GM18502 (cell line): ENCODE data around the gene CABP4.
A peak's percentile ranks its signal among the peaks of the same experiment; 100 is the strongest.
"Not testable (repeated sequence)": the region's sequence is repeated elsewhere in the genome, so short reads cannot be mapped to it uniquely, and the experiment has no call there.

Experiments
- ATAC-seq: cut with Tn5 transposase; IDR thresholded peaks from one replicate; pipeline ENCODE4 v1.9.1; 2021; ENCODE audit warnings: mild to moderate bottlenecking; ENCODE audit not compliant: unreplicated experiment, poor library complexity

The CABP4 gene

DNA sequence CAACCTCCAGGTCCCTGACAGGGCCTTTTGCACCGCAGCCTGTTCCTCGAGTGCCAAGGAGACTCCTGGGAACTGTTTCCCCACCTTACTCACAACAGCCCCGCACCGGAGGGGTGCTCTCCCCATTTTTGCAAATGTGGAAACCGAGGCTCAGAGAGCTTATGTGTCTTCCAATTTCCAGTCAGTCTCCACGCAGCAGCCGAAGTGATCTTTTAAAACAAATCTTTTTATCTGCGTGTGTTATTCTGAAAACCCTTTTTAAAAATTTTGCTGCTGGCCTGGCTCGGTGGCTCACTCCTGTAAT lies 14.3 kb downstream of the CABP4 start:
- no peak for ATAC-seq

DNA sequence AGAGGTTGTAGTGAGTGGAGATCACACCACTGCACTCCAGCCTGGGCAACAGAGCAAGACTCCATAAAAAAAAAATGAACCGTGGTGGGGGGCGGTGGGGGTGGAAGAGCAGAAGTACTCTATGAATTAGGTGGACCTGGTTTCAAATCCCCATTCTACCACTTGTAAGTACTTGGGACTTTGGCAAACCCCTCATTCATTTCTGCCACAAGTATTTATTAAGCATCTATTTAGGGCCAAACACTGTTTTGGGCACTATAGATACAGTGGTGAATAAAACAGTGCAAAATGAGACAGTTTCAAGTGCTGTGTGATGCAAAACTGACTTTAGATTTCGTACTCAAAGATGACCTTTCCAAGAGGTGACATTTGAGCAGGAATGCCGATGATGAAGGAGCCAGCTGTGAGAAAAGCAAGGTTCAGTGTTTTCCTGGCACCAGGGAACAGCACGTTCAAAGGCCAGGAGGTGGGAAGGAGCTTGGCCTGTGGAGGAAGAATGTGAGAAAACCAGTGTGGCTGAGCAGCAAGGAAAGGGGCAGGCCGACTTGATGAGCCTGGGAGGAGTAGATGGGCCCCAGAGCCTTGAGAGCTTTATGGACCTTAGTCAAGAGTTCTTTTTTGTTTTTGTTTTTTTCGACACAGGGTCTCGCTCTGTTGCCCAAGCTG lies 15.3 kb downstream of the CABP4 start:
- ATAC-seq: no peak

DNA sequence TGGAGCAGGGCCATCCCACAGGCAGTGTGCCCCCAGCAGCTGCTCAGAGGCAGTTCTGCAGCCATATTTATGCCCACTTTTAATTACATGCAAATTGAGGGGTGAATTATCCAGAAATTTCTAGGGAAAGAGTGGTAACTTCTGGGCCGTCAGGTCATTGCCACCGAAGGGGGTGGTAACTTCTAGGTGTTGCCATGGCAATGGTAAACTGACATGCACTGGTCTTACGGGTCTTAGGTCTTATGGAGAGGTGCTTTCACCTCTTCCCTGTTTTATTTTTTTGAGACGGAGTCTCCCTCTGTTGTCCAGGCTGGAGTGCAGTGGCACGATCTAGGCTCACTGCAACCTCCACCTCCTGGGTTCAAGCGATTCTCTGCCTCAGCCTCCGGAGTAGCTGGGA lies 17.7 kb downstream of the CABP4 start:
- ATAC-seq: no peak

DNA sequence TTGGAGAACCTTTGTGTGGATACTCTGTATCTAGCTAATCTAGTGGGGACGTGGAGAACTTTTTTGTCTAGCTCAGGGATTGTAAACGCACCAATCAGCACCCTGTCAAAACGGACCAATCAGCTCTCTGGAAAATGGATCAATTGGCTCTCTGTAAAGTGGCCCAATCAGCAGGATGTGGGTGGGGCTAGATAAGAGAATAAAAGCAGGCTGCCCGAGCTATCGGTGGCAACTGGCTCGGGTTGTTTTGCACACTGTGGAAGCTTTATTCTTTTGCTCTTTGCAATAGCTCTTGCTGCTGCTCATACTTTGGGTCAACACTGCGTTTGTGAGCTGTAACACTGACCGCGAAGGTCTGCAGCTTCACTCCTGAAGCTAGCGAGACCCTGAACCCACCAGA lies 21.5 kb downstream of the CABP4 start:
- not testable (repeated sequence) for ATAC-seq

DNA sequence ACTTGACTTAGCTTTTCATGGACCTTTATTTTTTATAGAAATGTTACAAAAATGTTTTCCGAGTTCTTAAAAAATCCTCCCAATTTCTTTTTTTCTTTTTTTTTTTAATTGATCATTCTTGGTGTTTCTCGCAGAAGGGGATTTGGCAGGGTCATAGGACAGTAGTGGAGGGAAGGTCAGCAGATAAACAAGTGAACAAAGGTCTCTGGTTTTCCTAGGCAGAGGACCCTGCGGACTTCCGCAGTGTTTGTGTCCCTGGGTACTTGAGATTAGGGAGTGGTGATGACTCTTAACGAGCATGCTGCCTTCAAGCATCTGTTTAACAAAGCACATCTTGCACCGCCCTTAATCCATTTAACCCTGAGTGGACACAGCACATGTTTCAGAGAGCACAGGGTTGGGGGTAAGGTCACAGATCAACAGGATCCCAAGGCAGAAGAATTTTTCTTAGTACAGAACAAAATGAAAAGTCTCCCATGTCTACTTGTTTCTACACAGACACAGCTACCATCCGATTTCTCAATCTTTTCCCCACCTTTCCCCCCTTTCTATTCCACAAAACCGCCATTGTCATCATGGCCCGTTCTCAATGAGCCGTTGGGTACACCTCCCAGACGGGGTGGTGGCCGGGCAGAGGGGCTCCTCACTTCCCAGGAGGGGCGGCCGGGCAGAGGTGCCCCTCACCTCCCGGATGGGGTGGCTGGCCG lies 22.3 kb downstream of the CABP4 start:
- not testable (repeated sequence) for ATAC-seq

DNA sequence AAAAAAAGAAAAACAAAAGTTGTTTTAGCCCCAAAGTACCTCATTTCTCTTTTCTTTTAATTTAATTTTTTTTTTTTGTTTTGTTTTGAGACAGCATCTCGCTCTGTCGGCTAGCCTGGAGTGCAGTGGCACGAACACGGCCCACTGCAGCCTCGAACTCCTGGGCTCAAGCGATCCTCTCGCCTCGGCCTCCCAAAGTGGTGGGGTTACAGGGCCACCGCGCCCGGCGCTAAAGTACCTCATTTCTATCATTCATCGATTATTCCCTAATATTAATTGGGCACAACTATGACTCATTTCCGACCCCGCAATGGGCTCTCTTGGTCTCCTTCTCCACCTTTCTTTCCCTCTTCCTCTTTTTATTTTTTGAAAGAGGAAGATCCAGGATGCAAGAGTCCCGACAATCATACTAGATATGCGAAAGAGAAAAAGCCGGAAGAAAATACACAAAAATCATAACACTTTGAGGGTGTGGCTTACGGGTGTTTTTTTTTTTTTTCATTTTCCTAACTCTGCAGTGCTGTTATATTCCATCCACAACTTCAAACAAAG lies 27.2 kb downstream of the CABP4 start:
- ATAC-seq: peak; percentile 8

DNA sequence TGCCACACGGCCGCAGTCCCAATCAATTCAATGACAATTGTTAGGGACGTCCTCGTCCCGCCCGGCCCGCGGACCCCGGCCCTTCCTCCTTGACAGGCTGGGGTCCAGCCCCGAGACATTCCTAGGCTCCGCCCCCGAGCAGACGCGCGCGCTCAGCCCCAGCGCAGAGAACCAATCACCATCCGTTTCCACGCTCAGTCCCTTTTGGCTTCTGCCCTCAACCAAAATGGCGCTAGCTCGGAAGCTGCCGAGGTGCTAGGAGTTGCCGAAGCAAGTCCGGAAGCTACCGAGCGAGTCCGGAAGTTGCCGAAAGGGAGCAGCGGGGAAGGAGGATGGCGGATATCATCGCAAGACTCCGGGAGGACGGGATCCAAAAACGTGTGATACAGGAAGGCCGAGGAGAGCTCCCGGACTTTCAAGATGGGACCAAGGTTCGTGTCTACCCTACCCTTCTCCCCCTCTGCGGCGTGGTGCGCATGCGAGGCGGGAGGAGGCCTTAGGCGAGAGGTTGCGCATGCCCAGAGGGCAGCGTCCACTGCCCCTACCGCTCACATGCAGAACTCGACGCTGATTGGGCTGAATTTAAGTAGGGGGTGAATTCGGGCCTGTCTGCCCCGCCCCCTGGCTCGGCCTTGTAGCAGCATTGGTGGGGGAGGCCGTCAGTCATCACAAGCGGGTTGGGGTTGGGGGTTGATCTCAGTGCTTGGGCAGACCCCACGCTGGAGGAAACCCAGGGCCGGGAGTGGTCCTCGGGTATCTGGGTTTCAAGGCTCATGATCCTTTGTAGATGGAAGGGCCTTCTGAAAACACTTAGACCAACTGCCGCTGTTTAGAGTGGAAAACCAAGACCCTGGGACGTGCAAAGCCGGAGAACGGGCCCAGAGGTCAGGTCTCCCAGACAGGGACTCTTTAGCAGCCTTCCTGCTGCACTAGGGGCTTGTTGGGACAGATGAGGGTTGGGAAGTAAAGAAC lies 28.0 kb downstream of the CABP4 start, which contains the start of gene AIP:
AIP (plus strand) TSS at position 200 of the 972 bp plus-strand sequence; CDS start at position 333, 133 bp downstream.
- ATAC-seq: peak; percentile 70

DNA sequence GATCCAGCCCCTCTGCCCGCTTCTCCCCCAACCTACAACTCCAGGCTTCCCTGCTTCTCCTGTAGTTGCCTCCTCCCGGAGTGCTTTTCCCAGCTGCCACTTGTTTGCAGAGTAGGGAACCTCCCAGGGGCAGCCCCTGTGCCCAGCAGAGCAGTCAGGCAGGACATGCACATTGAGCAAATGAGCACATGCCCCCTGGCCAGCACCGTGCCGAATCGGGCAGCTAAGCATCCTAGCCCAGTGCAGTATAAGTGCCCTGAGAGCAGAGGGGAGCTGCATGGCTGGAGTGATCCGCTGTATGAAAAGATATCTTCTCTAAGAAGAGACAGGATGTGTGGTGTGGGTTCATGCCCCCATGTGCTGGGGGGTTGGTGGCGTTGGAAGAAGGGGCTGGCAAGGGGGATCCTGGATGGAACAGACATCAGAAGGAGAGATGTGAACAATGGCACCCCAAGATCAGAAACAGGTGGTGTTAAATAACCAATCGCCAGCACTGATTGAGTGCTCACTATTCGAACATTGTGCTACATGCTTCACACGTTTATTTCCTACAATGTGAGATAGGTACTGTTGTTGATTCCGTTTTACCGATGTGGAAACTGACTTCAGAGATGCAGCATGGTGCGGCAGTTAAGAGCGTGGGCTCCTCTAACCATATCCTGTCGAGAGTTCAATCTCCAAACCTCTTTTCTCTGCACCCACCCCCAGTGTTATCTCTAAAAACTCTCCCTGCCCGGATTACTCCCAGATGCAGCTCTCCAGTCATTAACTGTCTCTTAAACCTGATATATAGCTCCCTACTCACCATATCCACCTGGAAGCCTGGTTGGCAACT lies 28.9 kb downstream of the CABP4 start:
- ATAC-seq: no peak

DNA sequence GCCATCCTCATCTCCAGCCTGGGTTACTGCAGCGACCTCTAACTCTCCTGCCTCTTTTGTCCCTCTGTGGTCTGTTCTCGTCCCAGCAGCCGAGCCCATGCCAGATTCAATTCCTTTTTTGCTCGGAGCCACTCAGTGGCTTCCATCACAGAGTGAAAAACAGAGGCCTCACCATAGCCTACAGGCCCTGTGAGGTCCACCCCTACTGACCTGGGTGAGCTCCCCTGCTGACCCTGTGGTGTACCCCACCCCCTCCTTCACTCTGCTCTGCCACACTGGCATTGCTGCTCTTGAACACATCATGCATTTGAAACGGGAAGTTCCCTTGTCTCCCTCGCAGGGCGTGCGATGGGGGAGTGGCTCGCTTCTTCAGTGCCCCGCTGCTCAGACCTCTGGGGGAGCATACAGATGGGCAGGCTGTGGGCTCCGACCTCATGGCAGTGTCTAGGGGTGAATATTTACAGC lies 29.7 kb downstream of the CABP4 start:
- ATAC-seq: no peak

DNA sequence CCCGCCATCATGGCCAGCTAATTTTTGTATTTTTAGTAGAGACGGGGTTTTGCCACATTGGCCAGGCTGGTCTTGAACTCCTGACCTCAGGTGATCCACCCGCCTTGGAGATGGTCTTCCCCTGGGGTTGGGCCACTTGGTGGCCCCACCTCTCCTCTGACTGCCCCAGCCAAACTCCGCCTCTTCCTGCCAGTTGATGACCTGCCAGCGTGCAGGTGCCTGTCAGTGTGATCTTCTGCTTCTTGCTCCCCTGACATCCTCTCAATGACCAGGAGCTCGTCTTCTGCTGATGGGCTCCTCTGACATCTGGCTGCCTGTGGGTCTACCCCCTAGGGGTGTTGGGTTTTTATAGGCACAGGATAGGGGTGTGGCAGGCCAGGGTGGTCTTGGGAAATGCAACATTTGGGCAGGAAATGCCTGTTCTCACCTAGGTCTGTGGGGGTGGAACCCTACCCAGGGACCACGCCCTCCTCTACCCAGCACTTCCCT lies 30.8 kb downstream of the CABP4 start:
- not testable (repeated sequence) for ATAC-seq

DNA sequence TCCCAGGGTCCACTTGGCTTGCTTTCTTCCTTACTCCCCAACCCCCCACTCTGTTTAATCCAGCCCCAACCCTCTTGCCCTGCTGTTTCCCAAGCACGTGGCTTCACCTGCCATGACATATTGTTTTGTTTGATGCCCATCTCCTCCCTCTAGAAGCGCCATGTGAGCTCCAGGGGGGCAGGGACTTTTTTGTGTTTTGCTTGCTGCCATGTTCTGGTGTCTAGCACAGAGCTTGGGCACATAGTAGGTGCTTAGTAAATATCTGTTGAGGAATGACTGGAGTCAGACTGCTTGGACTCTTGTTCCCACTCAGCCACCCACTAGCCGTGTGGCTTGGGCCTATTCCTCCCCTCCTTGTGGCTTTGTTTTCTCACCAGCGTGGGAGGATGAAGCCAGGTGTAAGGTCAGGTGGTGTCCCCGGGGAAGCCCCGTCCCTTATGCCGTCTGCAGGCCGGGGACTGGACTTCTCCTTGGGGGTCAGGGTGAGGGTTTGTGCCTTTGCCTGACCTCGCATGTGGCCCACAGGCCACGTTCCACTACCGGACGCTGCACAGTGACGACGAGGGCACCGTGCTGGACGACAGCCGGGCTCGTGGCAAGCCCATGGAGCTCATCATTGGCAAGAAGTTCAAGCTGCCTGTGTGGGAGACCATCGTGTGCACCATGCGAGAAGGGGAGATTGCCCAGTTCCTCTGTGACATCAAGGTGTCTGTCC lies 31.5 kb downstream of the CABP4 start:
- no peak for ATAC-seq

DNA sequence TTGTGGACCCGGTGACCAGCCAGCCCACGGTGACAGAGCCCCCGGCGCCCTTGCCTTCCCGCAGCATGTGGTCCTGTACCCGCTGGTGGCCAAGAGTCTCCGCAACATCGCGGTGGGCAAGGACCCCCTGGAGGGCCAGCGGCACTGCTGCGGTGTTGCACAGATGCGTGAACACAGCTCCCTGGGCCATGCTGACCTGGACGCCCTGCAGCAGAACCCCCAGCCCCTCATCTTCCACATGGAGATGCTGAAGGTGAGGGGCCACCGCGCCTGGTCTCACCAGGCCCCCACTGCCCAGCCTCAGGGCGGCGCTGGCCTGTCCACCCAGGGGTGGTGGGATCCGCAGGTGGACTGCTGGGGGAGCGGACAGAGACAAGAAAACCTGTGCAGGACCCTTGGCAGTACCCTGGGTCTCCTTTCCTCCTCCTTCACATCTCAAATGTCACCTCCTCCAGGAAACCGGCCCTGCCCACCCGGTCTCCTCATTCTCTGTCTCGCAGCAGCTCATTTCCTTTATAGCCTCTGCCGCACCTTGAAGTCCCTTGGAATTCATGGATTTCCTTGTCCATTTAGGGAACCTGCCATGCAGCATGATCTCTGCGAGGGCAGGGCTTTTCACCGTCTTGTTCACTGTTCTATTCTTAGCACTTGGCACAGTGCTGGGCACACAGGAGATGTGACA lies 34.2 kb downstream of the CABP4 start:
- ATAC-seq: no peak

DNA sequence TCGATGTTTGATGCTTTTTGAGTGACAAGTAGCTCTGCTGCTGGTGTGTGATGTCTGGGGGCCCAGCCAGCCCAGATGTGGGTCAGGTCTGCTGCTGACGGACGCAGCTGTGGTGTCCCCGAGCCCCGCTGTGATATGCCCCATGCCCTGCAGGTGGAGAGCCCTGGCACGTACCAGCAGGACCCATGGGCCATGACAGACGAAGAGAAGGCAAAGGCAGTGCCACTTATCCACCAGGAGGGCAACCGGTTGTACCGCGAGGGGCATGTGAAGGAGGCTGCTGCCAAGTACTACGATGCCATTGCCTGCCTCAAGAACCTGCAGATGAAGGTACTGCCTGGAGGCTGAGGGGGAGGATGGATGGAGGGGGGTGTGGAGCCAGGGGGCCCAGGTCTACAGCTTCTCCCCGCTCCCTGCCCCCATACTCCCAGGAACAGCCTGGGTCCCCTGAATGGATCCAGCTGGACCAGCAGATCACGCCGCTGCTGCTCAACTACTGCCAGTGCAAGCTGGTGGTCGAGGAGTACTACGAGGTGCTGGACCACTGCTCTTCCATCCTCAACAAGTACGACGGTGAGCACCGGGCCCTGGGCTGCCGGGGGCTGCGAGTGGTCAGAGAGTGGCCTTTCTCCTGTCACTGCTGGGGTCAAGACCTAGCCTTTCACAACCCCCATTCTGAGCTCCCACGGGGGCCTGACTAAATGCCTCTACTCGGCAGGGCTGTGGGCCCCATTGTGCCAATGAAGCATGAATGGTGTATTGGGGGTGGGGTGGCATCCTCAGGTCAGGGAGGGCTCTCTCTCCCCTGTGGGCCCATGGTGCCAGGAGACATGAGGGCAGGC lies 35.0 kb downstream of the CABP4 start:
- ATAC-seq: no peak

DNA sequence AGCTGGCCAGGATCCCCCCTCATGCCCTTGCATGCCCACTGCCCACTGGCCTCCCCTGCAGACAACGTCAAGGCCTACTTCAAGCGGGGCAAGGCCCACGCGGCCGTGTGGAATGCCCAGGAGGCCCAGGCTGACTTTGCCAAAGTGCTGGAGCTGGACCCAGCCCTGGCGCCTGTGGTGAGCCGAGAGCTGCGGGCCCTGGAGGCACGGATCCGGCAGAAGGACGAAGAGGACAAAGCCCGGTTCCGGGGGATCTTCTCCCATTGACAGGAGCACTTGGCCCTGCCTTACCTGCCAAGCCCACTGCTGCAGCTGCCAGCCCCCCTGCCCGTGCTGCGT lies 35.5 kb downstream of the CABP4 start:
- no peak for ATAC-seq

DNA sequence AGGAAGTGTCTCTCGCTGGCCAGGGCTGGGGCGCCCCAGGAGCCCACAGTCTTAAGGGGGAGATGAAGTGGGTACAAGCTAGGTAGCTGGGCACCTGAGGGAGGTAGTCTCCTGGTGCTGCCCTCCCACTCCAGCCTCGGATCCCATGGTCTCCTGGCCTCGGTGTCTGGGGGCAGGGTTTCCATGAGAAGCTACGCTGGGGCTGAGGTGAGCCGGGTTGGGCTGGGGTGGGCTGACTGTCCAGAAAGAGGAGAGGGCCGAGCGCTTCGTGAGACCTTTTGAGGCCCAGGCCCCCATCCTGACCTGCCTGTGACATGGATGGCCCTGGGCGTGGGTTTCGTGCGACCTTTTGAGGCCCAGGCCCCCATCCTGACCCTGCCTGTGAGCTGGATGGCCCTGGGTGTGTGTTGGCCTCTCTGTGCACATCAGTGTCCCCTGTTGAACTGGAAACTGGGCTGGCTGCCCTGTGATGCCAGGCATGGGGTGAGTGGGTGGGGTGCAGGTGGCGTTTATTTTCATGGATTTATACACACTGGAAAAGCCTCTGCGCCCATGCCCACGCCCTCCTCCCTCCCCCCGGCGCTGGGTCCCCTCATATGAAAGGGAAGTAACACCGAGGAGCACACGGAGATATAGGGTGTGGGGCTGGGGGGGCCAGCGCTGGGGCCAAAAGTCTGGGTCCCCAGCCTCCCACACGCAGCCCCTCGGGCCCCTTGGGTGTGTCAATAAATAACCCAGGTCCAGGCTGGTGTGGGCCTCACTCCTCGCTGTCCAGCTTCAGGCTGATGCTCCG lies 36.3 kb downstream of the CABP4 start:
- no peak for ATAC-seq

DNA sequence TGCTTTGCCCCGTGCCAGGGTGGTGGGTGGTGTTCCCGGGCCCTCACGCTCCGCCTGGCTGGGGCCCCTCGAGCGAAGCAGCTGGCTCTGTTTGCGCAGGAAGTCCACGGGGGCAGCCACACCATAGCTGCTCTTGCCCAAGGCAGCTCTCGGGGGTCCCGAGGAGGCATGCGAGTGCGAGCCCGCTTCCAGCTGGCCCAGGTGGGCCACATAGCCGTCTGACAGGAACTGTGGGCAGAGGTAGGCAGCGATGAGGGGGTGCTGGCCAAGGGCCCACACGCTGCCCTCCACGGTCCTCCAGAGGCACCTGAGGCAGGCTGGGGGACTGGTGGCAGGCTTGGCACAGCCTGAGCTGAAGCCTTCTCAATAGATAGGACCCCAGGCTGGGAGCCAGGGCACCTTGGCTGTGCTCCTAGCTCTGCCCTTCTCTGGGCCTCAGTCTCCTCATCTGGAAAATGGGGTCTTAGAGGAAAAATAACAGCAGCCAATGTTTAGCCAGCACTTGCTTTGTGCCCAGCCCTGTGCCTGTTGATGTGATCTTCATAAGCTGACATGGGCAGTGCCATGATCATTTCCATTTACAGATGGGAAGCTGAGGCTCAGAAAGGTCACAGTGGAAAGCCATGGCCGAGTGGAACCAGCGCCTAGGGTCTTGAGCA lies 37.0 kb downstream of the CABP4 start:
- no peak for ATAC-seq
